Uterus (tissue), 2 donors: Measurements from ENCODE around the gene BCOR.

Experiments used
- POLR2A ChIP-seq, 2 donors: fragments of 450-650 bp; IDR thresholded peaks; one replicate each; pipeline ENCODE4 v1.6.1; 2016; ENCODE audit warnings: antibody characterized with exemption in 2 of 2, mild to moderate bottlenecking in 1 of 2, moderate library complexity in 1 of 2
- TF ChIP-seq, protein P1 (sequence below), 4 experiments: fragments of 200-600 bp in 2 of 4; fragments of 450-650 bp in 2 of 4; sonication (generic) in 2 of 4; IDR thresholded peaks; one replicate each; pipeline ENCODE4 v1.5.1; 2016 to 2019; ENCODE audit warnings: antibody characterized with exemption in 4 of 4, mild to moderate bottlenecking in 2 of 4, moderate library complexity in 1 of 4

DNA sequence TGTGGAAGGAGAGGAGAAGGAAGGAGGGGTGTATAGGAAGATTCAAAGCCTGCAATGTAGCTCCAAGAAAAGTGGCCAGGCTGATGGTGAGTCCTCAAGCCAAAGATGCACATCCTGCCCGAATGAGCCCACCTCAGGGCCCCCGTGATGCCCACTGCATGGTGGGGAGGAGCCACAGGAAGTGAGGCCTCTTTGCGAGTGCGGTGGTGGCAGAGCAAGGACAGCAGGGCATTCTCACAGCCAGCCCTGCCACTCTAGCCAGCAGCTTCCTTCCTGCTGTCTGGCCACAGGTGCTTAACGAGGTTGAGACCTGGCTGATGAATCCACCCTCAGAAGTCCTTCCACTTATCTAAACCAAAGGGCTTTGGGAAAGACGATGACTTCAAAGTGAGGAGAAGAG is 55.8 kb downstream of the BCOR start:
- TF ChIP-seq, protein P1, sequence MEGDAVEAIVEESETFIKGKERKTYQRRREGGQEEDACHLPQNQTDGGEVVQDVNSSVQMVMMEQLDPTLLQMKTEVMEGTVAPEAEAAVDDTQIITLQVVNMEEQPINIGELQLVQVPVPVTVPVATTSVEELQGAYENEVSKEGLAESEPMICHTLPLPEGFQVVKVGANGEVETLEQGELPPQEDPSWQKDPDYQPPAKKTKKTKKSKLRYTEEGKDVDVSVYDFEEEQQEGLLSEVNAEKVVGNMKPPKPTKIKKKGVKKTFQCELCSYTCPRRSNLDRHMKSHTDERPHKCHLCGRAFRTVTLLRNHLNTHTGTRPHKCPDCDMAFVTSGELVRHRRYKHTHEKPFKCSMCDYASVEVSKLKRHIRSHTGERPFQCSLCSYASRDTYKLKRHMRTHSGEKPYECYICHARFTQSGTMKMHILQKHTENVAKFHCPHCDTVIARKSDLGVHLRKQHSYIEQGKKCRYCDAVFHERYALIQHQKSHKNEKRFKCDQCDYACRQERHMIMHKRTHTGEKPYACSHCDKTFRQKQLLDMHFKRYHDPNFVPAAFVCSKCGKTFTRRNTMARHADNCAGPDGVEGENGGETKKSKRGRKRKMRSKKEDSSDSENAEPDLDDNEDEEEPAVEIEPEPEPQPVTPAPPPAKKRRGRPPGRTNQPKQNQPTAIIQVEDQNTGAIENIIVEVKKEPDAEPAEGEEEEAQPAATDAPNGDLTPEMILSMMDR (IDR thresholded peaks at IDR 0.05) = no peak
- TF ChIP-seq POLR2A (IDR thresholded peaks at IDR 0.05) = no peak
